GM13977 (cell line): ENCODE data around the gene EZH1.

Source experiments
- DNase-seq: peaks from one replicate; pipeline ENCODE4 v3.0.0; 2012; ENCODE audit warnings: low spot score
- in situ Hi-C: fragments of 300-500 bp; cut with MboI; formaldehyde crosslinking; loops from one replicate; pipeline ENCODE4 v1.12.0; 2022; ENCODE audit warnings: low sequenced_read_pairs, low pct_unique_long_range_greater_than_20kb, mixed read lengths, inconsistent platforms; ENCODE audit not compliant: unreplicated experiment
- TF ChIP-seq, protein P1 (sequence below): IDR thresholded peaks from 2 replicates; pipeline ENCODE4 v1.5.1; 2012; ENCODE audit warnings: mild to moderate bottlenecking, control low read depth; ENCODE audit not compliant: insufficient read depth; ENCODE audit errors: extremely low read depth, missing control alignments

Gene EZH1

DNA sequence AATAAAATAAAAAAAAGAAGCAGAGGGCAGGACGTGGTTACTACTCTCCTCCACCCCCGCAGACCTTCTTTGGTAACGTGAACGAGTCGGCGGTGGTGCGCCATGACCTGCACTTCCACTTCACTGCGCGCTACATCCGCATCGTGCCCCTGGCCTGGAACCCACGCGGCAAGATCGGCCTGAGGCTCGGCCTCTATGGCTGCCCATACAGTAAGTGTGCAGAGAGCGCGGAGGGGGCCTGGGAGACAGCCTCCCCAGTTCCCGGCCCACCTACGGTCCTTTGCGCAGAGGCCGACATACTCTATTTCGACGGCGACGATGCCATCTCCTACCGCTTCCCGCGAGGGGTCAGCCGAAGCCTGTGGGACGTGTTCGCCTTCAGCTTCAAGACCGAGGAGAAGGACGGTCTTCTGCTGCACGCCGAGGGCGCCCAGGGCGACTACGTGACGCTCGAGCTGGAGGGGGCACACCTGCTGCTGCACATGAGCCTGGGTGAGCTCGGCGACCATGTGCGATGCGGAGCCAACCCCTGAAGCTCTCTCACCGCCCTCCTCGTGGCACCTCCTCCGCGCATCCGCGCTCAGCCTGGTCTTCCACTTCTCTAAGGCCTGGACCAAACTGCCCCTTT is 59.8 kb downstream of the EZH1 start:
- TF ChIP-seq, protein P1, sequence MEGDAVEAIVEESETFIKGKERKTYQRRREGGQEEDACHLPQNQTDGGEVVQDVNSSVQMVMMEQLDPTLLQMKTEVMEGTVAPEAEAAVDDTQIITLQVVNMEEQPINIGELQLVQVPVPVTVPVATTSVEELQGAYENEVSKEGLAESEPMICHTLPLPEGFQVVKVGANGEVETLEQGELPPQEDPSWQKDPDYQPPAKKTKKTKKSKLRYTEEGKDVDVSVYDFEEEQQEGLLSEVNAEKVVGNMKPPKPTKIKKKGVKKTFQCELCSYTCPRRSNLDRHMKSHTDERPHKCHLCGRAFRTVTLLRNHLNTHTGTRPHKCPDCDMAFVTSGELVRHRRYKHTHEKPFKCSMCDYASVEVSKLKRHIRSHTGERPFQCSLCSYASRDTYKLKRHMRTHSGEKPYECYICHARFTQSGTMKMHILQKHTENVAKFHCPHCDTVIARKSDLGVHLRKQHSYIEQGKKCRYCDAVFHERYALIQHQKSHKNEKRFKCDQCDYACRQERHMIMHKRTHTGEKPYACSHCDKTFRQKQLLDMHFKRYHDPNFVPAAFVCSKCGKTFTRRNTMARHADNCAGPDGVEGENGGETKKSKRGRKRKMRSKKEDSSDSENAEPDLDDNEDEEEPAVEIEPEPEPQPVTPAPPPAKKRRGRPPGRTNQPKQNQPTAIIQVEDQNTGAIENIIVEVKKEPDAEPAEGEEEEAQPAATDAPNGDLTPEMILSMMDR = no peak
- in situ Hi-C loops = loop anchor here (10.0 kb wide), 1 partner anchor 110 kb away; the partner anchor contains the start of gene PSMC3IP

DNA sequence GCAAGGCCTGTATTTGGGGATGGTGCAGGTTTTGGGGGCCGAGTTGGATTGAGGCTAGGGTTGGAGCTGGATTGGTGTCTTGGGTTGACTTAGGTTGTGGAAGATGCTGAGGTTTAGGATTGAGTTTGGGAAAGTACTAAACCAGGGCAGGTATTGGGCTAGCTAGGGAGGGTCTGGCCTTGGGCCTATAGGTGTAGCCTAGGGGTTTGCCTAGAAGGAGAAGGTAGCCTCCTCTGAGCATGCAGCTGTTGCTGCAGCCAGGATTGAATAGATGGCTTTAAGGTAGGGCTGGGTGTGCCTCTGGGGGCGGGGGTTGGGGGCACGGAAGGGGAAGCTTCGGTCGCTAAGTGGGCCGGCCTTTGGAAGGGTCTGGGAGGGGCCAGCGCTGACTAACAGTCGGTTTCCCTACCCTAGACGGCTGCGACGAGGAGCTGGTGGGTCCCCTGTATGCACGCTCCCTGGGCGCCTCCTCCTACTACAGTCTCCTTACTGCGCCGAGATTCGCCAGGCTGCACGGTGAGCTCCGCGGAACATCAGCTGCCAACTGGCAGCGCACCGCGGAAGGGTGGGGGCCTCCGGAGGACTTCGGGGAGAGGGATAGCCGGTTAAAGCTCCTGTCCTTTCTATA is 61.3 kb downstream of the EZH1 start:
- DNase-seq = peak; percentile 79
- TF ChIP-seq, protein P1 = no peak
- in situ Hi-C loops = loop anchor here (10.0 kb wide), 1 partner anchor 109 kb away; the partner anchor contains the start of gene PSMC3IP

More for the DNA sequence above, 59.8 kb downstream of the EZH1 start:
- no peak for DNase-seq

DNA sequence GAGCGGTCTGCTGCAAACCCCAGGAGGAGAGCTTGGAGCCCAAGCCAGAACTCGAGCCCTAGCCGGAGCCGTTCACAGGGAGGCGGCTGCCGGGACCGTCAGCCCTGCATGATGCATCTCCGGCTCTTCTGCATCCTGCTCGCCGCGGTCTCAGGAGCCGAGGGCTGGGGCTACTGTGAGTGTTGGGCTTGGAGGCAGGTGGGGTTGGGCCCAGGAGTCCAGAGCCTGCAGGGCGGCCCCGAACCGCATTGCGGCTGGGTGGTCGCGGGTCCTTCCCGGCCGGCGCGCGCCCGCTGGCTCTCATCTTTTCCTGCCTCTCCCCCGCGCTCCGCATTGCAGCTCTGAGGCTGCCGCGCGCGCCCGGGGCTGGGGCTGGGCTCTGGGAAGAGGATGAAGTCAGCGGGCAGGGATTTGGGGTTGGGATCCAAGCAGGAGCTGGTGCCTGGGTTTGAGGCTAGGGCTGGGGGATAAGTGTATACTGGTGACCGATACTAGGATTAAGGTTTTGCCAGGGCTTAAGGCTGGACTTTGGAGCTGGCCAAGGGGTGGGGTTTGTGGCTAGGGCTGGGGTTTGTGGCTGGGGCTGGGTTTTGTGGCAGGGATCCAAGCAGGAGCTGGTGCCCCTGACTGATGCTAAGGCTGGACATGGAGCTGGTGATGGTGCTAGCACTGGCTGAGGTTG is 62.0 kb downstream of the EZH1 start:
- in situ Hi-C loops = loop anchor here (10.0 kb wide), 1 partner anchor 108 kb away; the partner anchor contains the start of gene PSMC3IP
- DNase-seq = peak; percentile 77
- TF ChIP-seq, protein P1 = no peak

DNA sequence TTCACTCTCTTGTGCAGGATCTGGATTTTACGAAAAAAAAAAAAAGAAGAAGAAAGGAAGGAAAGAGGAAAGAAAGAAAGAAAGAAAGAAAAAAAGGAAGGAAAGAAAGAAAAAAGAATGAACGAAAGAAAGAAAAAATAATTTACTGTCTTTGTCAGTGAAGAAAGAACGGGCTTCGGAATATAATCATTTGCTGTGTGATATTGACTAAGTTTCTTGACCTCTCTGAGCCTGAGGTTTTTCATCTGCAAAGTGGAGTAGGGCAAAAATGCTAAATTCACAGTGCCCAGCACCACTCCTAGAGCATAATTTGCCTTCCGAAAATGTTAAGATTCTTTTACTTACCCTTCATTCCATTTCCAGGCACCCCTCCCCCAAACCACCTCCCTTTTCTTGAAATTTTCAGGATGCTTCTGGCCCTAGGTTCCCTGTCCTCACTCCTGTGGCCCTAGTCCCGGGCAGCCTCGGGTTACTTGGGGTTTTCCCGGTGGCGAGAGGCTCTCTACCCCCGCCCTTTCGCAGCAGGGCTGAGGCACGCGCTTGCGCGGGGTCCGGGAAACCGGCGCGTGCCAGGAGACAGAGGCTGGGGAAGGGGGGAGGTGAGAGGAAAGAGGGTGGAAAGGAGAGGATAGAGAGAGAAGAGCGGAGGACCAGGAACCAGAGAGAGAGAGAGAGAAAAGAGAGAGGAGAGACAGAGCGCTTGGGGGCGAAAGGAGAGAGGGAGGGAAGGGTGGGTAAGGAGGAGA is 62.7 kb downstream of the EZH1 start, which contains the start of gene CNTNAP1:
Gene CNTNAP1 (plus strand): TSS at position 556 of the 746 bp plus-strand sequence. CDS start 299 bp downstream, outside the sequence.
- in situ Hi-C loops = loop anchor here (10.0 kb wide), 1 partner anchor 107 kb away; the partner anchor contains the start of gene PSMC3IP
- DNase-seq = peak; percentile 84
- TF ChIP-seq, protein P1 = no peak

DNA sequence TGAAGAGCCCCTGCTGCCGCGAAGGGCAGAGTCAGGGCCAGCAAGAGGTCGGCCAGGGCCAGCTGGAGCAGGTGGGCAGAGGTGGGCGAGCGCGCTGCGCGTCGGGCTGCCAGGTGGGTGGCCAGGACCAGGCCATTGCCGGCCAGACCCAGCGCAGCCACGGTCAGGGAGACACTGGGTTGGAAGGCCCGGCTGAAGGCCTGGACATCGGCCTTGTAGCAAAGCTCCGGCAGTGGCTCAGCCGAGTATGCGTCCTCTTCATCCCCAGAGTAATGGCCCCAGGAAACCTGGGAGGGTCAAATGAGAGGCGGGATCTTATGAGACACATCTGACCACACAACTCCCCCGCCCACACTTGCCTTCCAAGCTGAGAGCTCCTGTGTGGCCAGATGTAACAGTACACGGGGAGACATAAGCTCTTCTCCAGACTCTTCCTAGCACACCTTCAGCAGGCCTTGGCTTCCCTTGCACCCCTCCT is 64.5 kb downstream of the EZH1 start:
- peak; percentile 60 for DNase-seq
- in situ Hi-C loops = loop anchor here (10.0 kb wide), 1 partner anchor 106 kb away; the partner anchor contains the start of gene PSMC3IP
- TF ChIP-seq, protein P1 = no peak
